GM12891 (cell line): ENCODE data around the gene KRT35.

Experiments used
- DNase-seq: peaks from one replicate; pipeline ENCODE4 v3.0.0; 2011; ENCODE audit warnings: low spot score; ENCODE audit not compliant: insufficient read length
- FAIRE-seq: peaks from 2 replicates; lab custom pipeline; 2011; peaks lifted over from hg19 to GRCh38; lab: Jason Lieb, UNC
- PAX5 ChIP-seq: IDR thresholded peaks from 2 replicates; pipeline ENCODE4 v1.6.1; 2011; ENCODE audit warnings: low read length, moderate library complexity, mild to moderate bottlenecking; ENCODE audit not compliant: insufficient read depth, severe bottlenecking
- POLR2A ChIP-seq: IDR thresholded peaks from 2 replicates; pipeline ENCODE4 v1.6.1; 2011; ENCODE audit warnings: low read depth, low read length, control low read depth
- POLR2AphosphoS5 ChIP-seq: IDR thresholded peaks from 2 replicates; pipeline ENCODE4 v1.6.1; 2011; ENCODE audit warnings: low read depth, low read length, control low read depth
- POU2F2 ChIP-seq: IDR thresholded peaks from 2 replicates; pipeline ENCODE4 v1.6.1; 2011; ENCODE audit warnings: low read depth, mild to moderate bottlenecking, control low read depth, low read length, moderate library complexity
- SPI1 ChIP-seq: IDR thresholded peaks from 2 replicates; pipeline ENCODE4 v1.6.1; 2011; ENCODE audit warnings: low read depth, low read length, control low read depth
- TAF1 ChIP-seq: IDR thresholded peaks from 2 replicates; pipeline ENCODE4 v1.6.1; 2011; ENCODE audit warnings: low read depth, low read length, control low read depth

KRT35 gene

GRCh38 chr17:41457676-41458075 lies 23.3 kb downstream of the KRT35 start:
- DNase-seq: no peak
- no peak for FAIRE-seq
- TF ChIP-seq SPI1 (no peak), PAX5 (no peak), TAF1 (no peak), POLR2AphosphoS5 (no peak), POLR2A (no peak), POU2F2 (no peak)

GRCh38 chr17:41456204-41456603 lies 24.7 kb downstream of the KRT35 start:
- DNase-seq: no peak
- TF ChIP-seq POU2F2: no peak
- no peak for TF ChIP-seq SPI1
- no peak for TF ChIP-seq POLR2AphosphoS5
- TF ChIP-seq TAF1: no peak
- no peak for TF ChIP-seq PAX5
- TF ChIP-seq POLR2A: no peak
- FAIRE-seq: no peak

- no peak for FAIRE-seq
- no peak for TF ChIP-seq POLR2AphosphoS5
- no peak for TF ChIP-seq PAX5
- TF ChIP-seq POU2F2: no peak
- TF ChIP-seq POLR2A: no peak
- TF ChIP-seq TAF1: no peak
- no peak for TF ChIP-seq SPI1
Observed at GRCh38 chr17:41455236-41455635, 25.7 kb downstream of the KRT35 start.

GRCh38 chr17:41453066-41453465 lies 27.9 kb downstream of the KRT35 start:
- DNase-seq (no peak), FAIRE-seq (no peak)
- TF ChIP-seq PAX5 (no peak), POLR2A (no peak), SPI1 (no peak), POU2F2 (no peak), POLR2AphosphoS5 (no peak), TAF1 (no peak)

More at GRCh38 chr17:41455236-41455635, 25.7 kb downstream of the KRT35 start:
- DNase-seq: no peak

DNA sequence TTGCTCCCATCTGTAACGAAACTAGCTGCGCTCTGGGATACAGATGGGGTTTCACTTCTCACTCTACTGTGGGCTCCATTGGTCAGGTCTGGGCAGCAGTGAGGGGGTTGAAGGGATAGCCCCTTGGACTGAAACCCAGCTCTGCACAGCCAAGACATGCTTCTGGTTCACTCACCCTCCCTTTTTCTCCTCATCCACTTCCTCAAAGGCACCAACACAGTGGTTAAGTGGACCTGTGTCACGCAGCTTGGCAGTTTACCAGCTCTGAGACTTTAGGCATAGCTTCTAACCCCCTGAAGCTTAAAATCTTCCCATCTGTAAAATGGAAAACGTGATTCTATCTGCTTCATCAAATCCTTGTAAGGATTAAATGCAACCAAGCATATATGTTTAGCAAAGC lies 28.7 kb downstream of the KRT35 start:
- TF ChIP-seq SPI1 (no peak), PAX5 (no peak)
- FAIRE-seq (no peak), DNase-seq (no peak)

DNA sequence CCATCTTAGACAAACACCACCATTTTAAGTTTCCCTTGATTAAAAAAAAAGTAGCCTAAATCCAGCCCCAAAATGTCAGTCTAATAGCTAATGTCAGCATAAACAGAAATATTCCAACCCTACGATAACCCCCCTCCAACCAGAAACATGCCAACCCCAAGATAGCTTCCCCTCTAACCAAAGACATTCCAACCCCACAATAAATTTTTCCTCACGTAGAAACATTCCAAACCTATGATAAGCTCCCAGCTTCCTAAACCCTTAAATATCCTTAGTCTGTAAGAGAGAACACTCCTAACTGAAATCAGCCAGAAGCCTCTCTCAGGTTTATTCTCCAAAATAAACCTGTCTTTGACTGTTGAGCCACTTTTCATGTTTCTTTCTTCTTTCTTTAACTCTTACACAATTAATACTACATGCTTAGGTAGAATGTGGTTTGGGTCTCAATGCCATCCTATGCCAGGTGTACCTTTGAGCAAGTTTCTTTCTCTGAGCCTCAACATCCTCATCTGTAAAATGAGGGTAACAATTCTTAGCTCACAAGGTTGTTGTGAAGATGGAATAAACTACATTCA lies 29.7 kb downstream of the KRT35 start:
- DNase-seq: no peak
- no peak for TF ChIP-seq TAF1
- FAIRE-seq: no peak

DNA sequence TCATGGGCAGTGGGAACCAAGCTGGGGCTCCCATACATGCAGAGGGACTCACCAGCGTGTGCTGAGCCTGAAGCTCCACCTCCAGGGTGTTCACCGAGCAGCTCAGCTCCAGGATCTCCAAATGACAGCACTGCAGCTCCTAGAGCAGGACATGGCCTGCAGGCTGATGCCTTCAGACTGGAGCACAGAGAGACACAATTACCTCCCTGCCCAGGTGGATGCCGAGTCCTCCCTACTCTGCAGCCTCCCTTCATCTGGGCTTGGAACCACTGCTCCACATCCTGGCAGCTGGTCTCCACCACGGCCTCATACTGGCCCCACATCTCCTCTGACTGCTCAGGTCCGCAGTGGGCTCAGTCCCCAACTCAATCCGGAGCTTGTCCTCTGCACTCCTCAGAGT lies 31.9 kb downstream of the KRT35 start:
- DNase-seq (no peak), FAIRE-seq (no peak)
- no peak for TF ChIP-seq SPI1
- TF ChIP-seq POLR2AphosphoS5: no peak
- no peak for TF ChIP-seq POU2F2
- no peak for TF ChIP-seq POLR2A
- no peak for TF ChIP-seq PAX5
- TF ChIP-seq TAF1: no peak

- FAIRE-seq (no peak), DNase-seq (no peak)
- TF ChIP-seq POLR2AphosphoS5 (no peak), POU2F2 (no peak), TAF1 (no peak), POLR2A (no peak)
Observed at GRCh38 chr17:41448506-41448905, 32.4 kb downstream of the KRT35 start.

DNA sequence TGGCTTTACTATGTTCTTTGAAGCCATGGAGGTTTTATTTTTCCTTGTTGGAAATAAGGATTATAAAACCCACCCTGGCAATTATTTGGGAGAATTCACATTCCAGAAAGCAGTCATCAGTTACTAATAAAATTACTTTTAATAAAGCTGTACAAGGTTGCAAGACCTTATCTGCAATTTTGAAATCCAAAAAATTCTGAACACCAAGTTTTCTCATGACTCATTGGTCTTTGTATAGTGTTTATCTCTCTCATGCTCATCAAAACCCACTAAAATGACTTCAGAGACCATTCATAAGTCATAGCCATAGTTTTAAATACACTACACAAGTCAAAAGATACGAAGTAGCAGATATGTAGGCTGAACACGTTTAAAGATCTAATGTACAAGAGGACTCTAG lies 34.1 kb downstream of the KRT35 start:
- FAIRE-seq (no peak), DNase-seq (no peak)
- TF ChIP-seq SPI1 (no peak), TAF1 (no peak), POU2F2 (no peak), POLR2A (no peak), POLR2AphosphoS5 (no peak), PAX5 (no peak)

- DNase-seq: no peak
- FAIRE-seq: no peak
- TF ChIP-seq POLR2A (no peak), SPI1 (no peak), POLR2AphosphoS5 (no peak), PAX5 (no peak), TAF1 (no peak), POU2F2 (no peak)
Observed at GRCh38 chr17:41444640-41445039, 36.3 kb downstream of the KRT35 start.

- DNase-seq (no peak), FAIRE-seq (no peak)
- TF ChIP-seq POLR2A: no peak
- no peak for TF ChIP-seq PAX5
- no peak for TF ChIP-seq POU2F2
Observed at GRCh38 chr17:41444186-41444585, 36.8 kb downstream of the KRT35 start.

DNA sequence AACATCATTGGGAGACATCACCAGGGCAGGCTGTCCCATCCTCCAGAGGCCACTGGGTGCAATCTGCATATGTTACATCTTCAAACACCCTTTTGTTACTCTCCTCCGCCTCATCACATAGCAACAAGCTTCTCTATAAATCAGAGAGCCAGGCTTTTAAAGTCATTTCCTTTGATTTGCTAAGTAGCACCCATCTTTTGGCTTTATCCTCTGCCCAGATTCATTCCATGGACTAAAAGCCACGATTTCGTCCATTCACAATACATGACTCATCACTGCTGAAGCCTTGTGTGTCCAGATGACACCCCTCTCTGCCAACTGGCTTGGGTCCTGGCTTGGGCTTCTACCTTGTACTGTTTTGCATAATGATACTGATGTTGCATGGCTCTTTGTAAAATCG lies 38.2 kb downstream of the KRT35 start:
- TF ChIP-seq SPI1 (no peak), POLR2AphosphoS5 (no peak), POLR2A (no peak), PAX5 (no peak), POU2F2 (no peak), TAF1 (no peak)
- no peak for FAIRE-seq
- DNase-seq: no peak

GRCh38 chr17:41440531-41441033 lies 40.4 kb downstream of the KRT35 start, which contains the start of gene KRT38:
KRT38 (minus strand) TSS chr17:41440983; CDS start chr17:41440921, 62 bp downstream.
- DNase-seq (no peak), FAIRE-seq (no peak)
- no peak for TF ChIP-seq TAF1
- no peak for TF ChIP-seq POU2F2
- no peak for TF ChIP-seq POLR2A
- no peak for TF ChIP-seq PAX5
- TF ChIP-seq SPI1: no peak
- TF ChIP-seq POLR2AphosphoS5: no peak
